ENCODE data around the gene ZNF532. TPM values are rescaled to one million over a fixed set of nuclear protein-coding genes. Genes with fewer than 3 reads are reported as not detected.
A peak's percentile ranks its signal among the peaks of the same experiment; 100 is the strongest.

The ZNF532 gene
- total RNA-seq, 1 experiment from 2014 or later = 258 TPM

DNA sequence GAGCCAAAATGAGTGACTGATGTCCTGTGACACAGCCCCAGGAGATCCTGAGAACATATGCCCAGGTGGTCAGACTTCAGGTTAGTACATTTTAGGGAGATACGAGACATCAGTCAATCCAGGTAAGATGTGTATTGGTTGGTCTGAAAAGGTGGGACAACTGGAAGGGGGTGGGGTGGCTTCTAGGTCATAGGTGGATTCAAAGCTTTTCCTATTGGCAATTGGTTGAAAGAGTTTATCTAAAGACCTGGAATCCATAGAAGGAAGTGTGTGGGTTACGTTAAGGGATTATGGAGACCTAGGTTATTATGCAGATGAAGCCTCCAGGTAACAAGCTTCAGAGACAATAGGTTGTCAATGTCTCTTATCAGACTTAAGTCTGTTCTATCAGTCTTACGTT lies 136.5 kb downstream of the ZNF532 start:
- H3K18ac ChIP-seq (ENCODE audit: insufficient read length, low read depth, low read length) = no peak overlapping the region
- no peaks in the 10 kb centered on the region for H3K23me2 ChIP-seq (ENCODE audit: insufficient read length, low read depth, low read length, poor library complexity, severe bottlenecking)
- no peak overlapping the region for H2BK5ac ChIP-seq (ENCODE audit: insufficient read length, low read length)
- H3K56ac ChIP-seq (ENCODE audit: insufficient read length, low read depth, low read length) = no peak overlapping the region
- H3K14ac ChIP-seq (ENCODE audit: insufficient read depth, low read length) = no peak overlapping the region
- H3K9me3 Mint-ChIP-seq = peaks cover 2 to 6% of the 10 kb centered on the region in 2 experiments; a peak in 2 of 5 replicates
- no peaks in the 10 kb centered on the region for H3K27me3 Mint-ChIP-seq (ENCODE audit: low read depth)
- H3K4me1 Mint-ChIP-seq = peaks cover 38 to 39% of the 10 kb centered on the region in 2 experiments
- no peak overlapping the region for H2BK20ac ChIP-seq (ENCODE audit: low read depth, low read length, poor library complexity, severe bottlenecking)
- no peaks in the 10 kb centered on the region for H3K79me1 ChIP-seq (ENCODE audit: insufficient read depth, low read depth, low read length, poor library complexity, severe bottlenecking)
- H2BK15ac ChIP-seq (ENCODE audit: low read depth, low read length) = no peak overlapping the region
- no peak overlapping the region for H3K4me3 Mint-ChIP-seq
- peak overlapping the region in 2 of 3 experiments; percentile 3 to 14; a peak in 1 of 7 replicates for H3K27ac Mint-ChIP-seq
- H3K79me2 ChIP-seq (ENCODE audit: insufficient read depth, low read length) = no peaks in the 10 kb centered on the region
- no peak overlapping the region for H3K9ac ChIP-seq (ENCODE audit: extremely low read depth, insufficient read length, low read length)
- H3K27ac ChIP-seq (ENCODE audit: insufficient read length, low read depth, low read length) = no peak overlapping the region
- peaks cover 0 to 4% (median 3%) of the 10 kb centered on the region in 3 experiments; a peak in 2 of 7 replicates for H3K36me3 Mint-ChIP-seq (ENCODE audit: insufficient read depth in 1 of 3, low read depth in 3 of 3)
- no peaks in the 10 kb centered on the region for H4K20me1 ChIP-seq (ENCODE audit: control insufficient read depth, insufficient read depth, insufficient read length)
- WGBS (ENCODE audit: extremely low coverage, insufficient read length, low lambda C conversion rate) = no CpG with 5 or more reads among the region's 3 CpGs
- no peak overlapping the region for H4K8ac ChIP-seq (replicated peaks; ENCODE audit: insufficient read length, low read depth, low read length)
- no peak overlapping the region for H2BK120ac ChIP-seq (ENCODE audit: low read depth, low read length, poor library complexity, severe bottlenecking)
- no peak overlapping the region for H3K23ac ChIP-seq (ENCODE audit: insufficient read length, low read depth, low read length)
- H4K5ac ChIP-seq (ENCODE audit: insufficient read length, low read depth, low read length) = no peak overlapping the region
- no peak overlapping the region for H2AK5ac ChIP-seq (ENCODE audit: insufficient read length, low read length)
- no peak overlapping the region for H3K4me2 ChIP-seq (ENCODE audit: insufficient read depth, insufficient read length, low read length)
- DNase-seq = no peak
- H2AFZ ChIP-seq (ENCODE audit: low read length) = no peak overlapping the region
- no peaks in the 10 kb centered on the region for H3K27me3 ChIP-seq (ENCODE audit: insufficient read depth, low read length)
- H3K9me3 ChIP-seq (ENCODE audit: control insufficient read depth, low read depth, low read length) = no peaks in the 10 kb centered on the region
- 0 out of 2 replicates have a peak, but pooled peaks cover 2% of the 10 kb centered on the region for H3K4me1 ChIP-seq (ENCODE audit: insufficient read depth, low read length)
- H3K4ac ChIP-seq (ENCODE audit: low read depth, low read length) = no peak overlapping the region
- no peak overlapping the region for H2BK12ac ChIP-seq (ENCODE audit: insufficient read length, low read depth, low read length)
- no peak overlapping the region for H4K91ac ChIP-seq (ENCODE audit: insufficient read length, low read depth, low read length)
- no peak for TF ChIP-seq CTCF (conservative IDR thresholded peaks at IDR 0.05)
- no peak overlapping the region for H3T11ph ChIP-seq (ENCODE audit: low read length)

Measured in H9 (cell line).